Diencephalon (tissue), 1 donor: ENCODE data around the gene SSC5D. TPM values are rescaled to one million over a fixed set of nuclear protein-coding genes. Genes with fewer than 3 reads are reported as not detected.

Source experiments
- total RNA-seq: library from RNA; depleted of rRNA; stranded (reverse); fragments of >200 nt; gene quantifications from one replicate; pipeline ENCODE4 v1.2.3, GENCODE V29; 2014

The SSC5D gene
- 0.23 TPM for total RNA-seq

DNA sequence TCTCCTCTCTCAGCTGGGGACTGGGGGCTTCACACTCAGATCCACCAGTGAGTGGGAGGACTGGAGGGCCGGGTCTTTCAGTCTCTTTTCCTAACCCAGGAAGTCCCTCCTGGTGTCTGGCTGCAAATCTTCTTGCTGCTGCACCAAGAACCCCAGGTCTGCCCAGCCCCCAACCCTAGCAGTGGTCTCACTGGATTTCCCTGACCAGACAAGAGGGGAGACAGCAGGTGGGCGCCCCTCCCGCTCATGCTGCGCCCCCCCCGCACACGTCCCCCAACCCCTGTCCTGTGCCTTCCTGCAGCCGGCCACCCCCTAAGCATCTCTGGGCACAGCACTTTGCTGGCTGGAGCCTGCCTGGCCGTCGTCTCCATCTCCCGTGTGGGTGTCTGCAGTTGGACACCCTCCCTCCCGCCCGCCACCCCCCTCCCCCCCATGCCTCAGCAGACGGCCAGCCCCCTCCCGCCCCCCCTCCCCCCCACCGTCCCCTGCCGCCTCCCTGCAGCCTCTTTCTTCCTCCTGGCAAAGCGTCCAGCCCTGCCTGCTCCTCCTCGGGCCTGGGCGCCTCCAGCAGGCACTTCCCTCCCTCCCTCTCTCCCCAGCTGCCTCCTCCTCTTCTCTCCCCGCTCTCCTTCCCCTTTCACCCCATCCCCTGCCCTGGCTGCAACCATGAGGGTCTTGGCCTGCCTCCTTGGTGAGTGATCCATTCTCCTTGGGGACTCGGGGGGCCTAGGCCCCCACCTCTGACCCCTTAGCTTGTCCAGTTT, at the start of gene SSC5D:
SSC5D (plus strand) TSS at position 513 of the 764 bp plus-strand sequence; CDS start at position 667, 154 bp downstream.

GRCh38 chr19:55443045-55443823, 45.0 kb upstream of the SSC5D start, which contains the start of gene SHISA7:
SHISA7 (minus strand) TSS chr19:55443300; CDS start chr19:55442863, 437 bp downstream.

DNA sequence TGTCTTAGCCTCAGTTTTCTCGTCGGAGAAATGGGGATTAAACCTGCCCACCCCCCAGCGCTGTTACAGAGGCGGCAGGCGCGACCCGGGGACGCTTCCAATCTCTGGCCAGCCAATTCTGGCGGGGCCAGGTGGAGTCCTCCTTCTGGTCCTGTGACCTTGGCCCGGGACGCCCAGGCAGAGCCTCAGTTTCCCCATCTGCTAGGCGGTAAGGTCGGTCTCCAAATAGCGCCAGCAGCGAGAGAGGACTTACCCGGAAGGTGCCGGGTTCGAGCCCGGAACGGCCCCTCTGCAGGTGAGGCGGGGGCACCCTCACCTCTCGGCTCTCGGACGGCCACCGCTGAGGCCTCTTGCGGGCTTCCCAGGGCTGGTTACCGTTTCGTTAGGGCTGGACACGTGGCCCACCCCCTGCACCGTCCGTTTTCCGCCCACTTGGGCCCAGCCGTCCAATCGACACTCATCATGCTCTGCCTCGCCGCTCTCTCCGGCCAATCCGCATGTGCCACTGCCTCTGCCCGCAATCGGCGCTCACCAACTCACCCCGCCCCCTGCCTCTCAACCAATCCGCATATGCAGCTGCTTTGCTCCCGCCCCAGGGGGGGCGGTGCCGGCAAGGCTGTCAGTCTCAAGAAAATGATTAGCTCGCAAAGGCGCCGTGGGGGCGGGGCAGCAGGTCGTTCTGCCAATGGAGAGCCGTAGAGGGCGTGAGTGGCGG, 26.8 kb upstream of the SSC5D start, which contains the start of gene ISOC2:
ISOC2 (minus strand) TSS at position 384 of the 715 bp plus-strand sequence. CDS start 5,156 bp downstream, outside the sequence.

DNA sequence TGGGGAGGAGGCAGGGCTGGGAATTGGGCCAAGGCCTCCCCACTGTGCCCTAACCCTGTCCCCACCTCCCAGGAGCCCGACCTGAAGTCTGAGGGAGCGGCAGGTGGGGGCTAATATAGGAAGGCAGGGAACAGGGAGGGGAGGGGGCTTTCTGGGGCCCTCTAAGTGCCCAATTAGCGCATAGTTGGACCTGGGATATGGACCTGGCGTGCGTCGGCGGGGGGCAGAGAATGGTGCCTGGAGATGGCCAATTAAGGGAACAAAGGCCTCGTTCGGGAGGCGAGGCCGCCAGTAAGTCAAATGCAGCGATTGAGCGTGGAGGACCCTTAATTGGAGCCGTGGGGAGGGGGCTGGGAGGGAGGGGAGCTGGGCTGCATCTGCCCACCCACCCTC, 23.6 kb upstream of the SSC5D start, which contains the start of gene C19orf85:
C19orf85 (minus strand) TSS at position 90 of the 393 bp plus-strand sequence. CDS start 197 bp downstream, outside the sequence.

GRCh38 chr19:55476100-55476775, 12.0 kb upstream of the SSC5D start, which contains the start of gene ZNF628:
ZNF628 (plus strand) TSS chr19:55476617; CDS start chr19:55479911, 3,294 bp downstream.

DNA sequence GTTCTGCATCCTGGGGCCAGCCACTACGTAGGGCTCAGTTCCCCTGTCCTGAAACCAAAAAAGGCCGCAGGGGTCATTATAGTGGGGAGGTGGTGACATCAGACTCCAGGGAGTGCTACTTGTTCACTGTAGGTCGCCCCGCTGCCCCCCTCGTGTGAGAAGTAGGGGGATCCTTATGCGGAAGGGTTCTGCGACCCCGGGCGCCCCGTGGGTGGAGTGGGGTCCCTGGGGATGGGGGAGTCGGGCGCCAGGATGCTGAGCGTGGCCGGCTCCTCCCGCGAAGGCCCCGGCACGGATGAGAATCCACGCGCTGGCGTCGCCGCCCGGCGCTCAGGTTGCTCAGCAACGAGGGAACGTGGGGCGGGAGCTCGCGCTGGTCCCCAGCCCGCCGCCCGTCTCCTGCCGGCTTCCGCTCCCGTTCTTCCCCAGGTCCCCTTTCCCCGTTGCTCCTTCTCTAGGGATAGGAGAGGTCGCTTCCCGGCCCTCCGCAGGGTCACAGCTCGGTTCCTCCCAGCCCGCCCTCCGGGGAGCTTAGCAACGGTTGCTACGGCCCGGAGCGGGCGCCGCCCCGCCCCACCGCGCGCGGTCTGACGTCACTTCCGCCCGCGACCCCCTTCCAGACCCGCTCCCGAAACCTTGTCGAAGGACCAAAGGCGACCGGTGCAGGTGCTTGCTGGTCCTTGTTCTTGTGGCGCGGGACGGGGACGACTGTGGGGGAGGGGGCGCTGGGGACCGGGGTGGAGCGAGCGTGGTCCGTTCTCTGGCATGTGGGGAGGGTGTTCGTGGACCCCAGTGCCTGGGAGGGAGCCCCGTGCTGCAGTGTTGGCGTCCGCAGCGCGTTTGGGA, 3.4 kb upstream of the SSC5D start, which contains the start of gene NAT14:
NAT14 (plus strand) TSS at position 596 of the 846 bp plus-strand sequence. CDS start 521 bp downstream, outside the sequence.

GRCh38 chr19:55536951-55537740, 48.9 kb downstream of the SSC5D start, which contains the start of gene SBK2:
SBK2 (minus strand) TSS chr19:55537133; CDS start chr19:55536294, 839 bp downstream.

DNA sequence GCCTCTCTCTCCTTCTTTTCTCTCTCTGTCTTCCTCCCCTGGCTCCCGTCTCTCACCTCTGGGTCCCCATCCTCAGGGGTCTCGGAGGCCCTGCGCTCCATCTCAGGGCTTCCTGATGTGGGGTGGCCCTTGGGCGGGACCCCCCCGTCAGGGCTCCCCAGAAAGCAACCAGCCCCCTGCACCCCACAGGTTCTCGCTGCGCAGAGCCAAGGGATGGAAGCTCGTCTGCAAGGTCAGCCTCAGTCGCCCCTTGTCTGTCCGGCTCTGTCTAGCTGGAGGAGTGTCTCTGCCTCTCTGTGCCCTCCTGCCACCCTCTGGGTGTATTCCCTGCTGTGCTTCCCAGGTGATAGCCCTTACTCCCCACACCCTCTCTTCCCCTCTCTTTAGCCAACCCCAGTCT, 57.2 kb downstream of the SSC5D start, which contains the start of gene SBK3:
SBK3 (minus strand) TSS at position 101 of the 400 bp plus-strand sequence; CDS start at position 101, 0 bp downstream.

Other genes with a start within 250 kb of the SSC5D start
- 23.1 TPM for gene PPP6R1, start 229.4 kb upstream of the SSC5D start, total RNA-seq
- 29.8 TPM for gene HSPBP1, start 208.3 kb upstream of the SSC5D start, total RNA-seq
- 111 TPM for gene BRSK1, start 204.4 kb upstream of the SSC5D start, total RNA-seq
- gene TMEM150B, start 163.1 kb upstream of the SSC5D start, total RNA-seq, result not detected
- gene KMT5C, start 148.6 kb upstream of the SSC5D start, total RNA-seq, result 11.3 TPM
- gene COX6B2, start 133.7 kb upstream of the SSC5D start, total RNA-seq, result 0.92 TPM
- gene GARIN5B, start 125.2 kb upstream of the SSC5D start, total RNA-seq, result not detected
- 0.23 TPM for gene IL11, start 118.0 kb upstream of the SSC5D start, total RNA-seq
- gene TMEM190, start 111.6 kb upstream of the SSC5D start, total RNA-seq, result not detected
- gene TMEM238, start 104.1 kb upstream of the SSC5D start, total RNA-seq, result not detected
- gene RPL28, start 102.5 kb upstream of the SSC5D start, total RNA-seq, result 129 TPM
- 43.4 TPM for gene UBE2S, start 80.6 kb upstream of the SSC5D start, total RNA-seq
- 4.6 TPM for gene SHISA7, start 45.1 kb upstream of the SSC5D start, total RNA-seq
- 20.5 TPM for gene ISOC2, start 26.8 kb upstream of the SSC5D start, total RNA-seq
- gene C19orf85, start 23.7 kb upstream of the SSC5D start, total RNA-seq, result not detected
- gene ZNF628, start 11.8 kb upstream of the SSC5D start, total RNA-seq, result 1.6 TPM
- 20.3 TPM for gene NAT14, start 3.2 kb upstream of the SSC5D start, total RNA-seq
- not detected for gene SBK2, start 48.7 kb downstream of the SSC5D start, total RNA-seq
- gene SBK3, start 57.1 kb downstream of the SSC5D start, total RNA-seq, result not detected
- 4.6 TPM for gene ZNF579, start 92.4 kb downstream of the SSC5D start, total RNA-seq
- gene FIZ1, start 111.1 kb downstream of the SSC5D start, total RNA-seq, result 5.3 TPM
- 3.0 TPM for gene ZNF524, start 111.9 kb downstream of the SSC5D start, total RNA-seq
- 1.8 TPM for gene ZNF865, start 117.2 kb downstream of the SSC5D start, total RNA-seq
- 6.5 TPM for gene ZNF784, start 136.1 kb downstream of the SSC5D start, total RNA-seq
- gene ZNF580, start 152.6 kb downstream of the SSC5D start, total RNA-seq, result 6.9 TPM
- 7.8 TPM for gene ZNF581, start 155.2 kb downstream of the SSC5D start, total RNA-seq
- gene CCDC106, start 159.8 kb downstream of the SSC5D start, total RNA-seq, result 16.6 TPM
- 76.1 TPM for gene U2AF2, start 166.6 kb downstream of the SSC5D start, total RNA-seq
- gene EPN1, start 186.8 kb downstream of the SSC5D start, total RNA-seq, result 33.2 TPM
- not detected for gene NLRP9, start 250.0 kb downstream of the SSC5D start, total RNA-seq